Fibroblast of lung (primary cell): Measurements from ENCODE around the gene AATK. TPM values are rescaled to one million over a fixed set of nuclear protein-coding genes. Genes with fewer than 3 reads are reported as not detected.
A peak's percentile ranks its signal among the peaks of the same experiment; 100 is the strongest.

Source experiments
- DNase-seq, 2 donors: peaks; one replicate each; pipeline versions ENCODE4 v3.0.0 to v3.0.0-alpha.2; 2010; ENCODE audit warnings: low read depth in 2 of 2
- H2AFZ ChIP-seq: 2 replicates; pipeline ENCODE4 v1.5.1; 2012; ENCODE audit warnings: low read length, control low read depth, inconsistent platforms
- H3K27ac ChIP-seq: 2 replicates; pipeline ENCODE4 v1.5.1; 2011; ENCODE audit warnings: low read length, control low read depth; ENCODE audit not compliant: insufficient read depth
- H3K27me3 ChIP-seq: 2 replicates; pipeline ENCODE4 v1.5.1; 2011; ENCODE audit warnings: mild to moderate bottlenecking, low read length; ENCODE audit not compliant: control insufficient read depth, insufficient read depth
- H3K36me3 ChIP-seq: 2 replicates; pipeline ENCODE4 v1.5.1; 2011; ENCODE audit warnings: low read length; ENCODE audit not compliant: control insufficient read depth, insufficient read depth
- H3K4me1 ChIP-seq: 2 replicates; pipeline ENCODE4 v1.5.1; 2011; ENCODE audit warnings: low read length; ENCODE audit not compliant: control insufficient read depth, insufficient read depth; ENCODE audit errors: extremely low read depth
- H3K4me2 ChIP-seq: 2 replicates; pipeline ENCODE4 v1.5.1; 2011; ENCODE audit warnings: low read length, control low read depth; ENCODE audit not compliant: insufficient read depth; ENCODE audit errors: extremely low read depth
- H3K4me3 ChIP-seq, 4 experiments: fragments of 200-600 bp in 1 of 4; sonication (generic) in 1 of 4; replicated peaks in 1 of 4; 2 replicates each; pipeline ENCODE4 v1.5.1; 2011 to 2016; ENCODE audit warnings: low read length in 4 of 4, low read depth in 3 of 4, mild to moderate bottlenecking in 3 of 4, control low read depth in 2 of 4, inconsistent platforms in 1 of 4, mixed read lengths in 1 of 4; ENCODE audit not compliant: insufficient read depth in 1 of 4; ENCODE audit errors: control extremely low read depth in 1 of 4
- H3K79me2 ChIP-seq: 2 replicates; pipeline ENCODE4 v1.5.1; 2012; ENCODE audit warnings: mild to moderate bottlenecking, low read length, inconsistent platforms; ENCODE audit not compliant: control insufficient read depth, insufficient read depth
- H3K9ac ChIP-seq: 2 replicates; pipeline ENCODE4 v1.5.1; 2011; ENCODE audit warnings: mild to moderate bottlenecking, low read length, control low read depth; ENCODE audit not compliant: insufficient read depth
- H3K9me3 ChIP-seq: 2 replicates; pipeline ENCODE4 v1.5.1; 2012; ENCODE audit warnings: low read depth, low read length; ENCODE audit not compliant: control insufficient read depth, insufficient read depth
- H4K20me1 ChIP-seq: 2 replicates; pipeline ENCODE4 v1.5.1; 2011; ENCODE audit warnings: low read length; ENCODE audit not compliant: control insufficient read depth, insufficient read depth; ENCODE audit errors: extremely low read depth
- EZH2 ChIP-seq: IDR thresholded peaks from 2 replicates; pipeline ENCODE4 v1.5.1; 2012; ENCODE audit warnings: low read length, control low read depth, mild to moderate bottlenecking; ENCODE audit errors: missing control alignments
- polyA plus RNA-seq, 2 donors: library from polyadenylated mRNA; depleted of rRNA in 1 of 2; stranded (reverse) in 1 of 2; unstranded in 1 of 2; fragments of >200 nt; gene quantifications; 2 replicates each; pipeline ENCODE4 v1.2.1, GENCODE V29; 2011 to 2012; ENCODE audit warnings: missing spikeins in 1 of 2
- total RNA-seq: library from RNA; depleted of rRNA; stranded (reverse); fragments of >200 nt; gene quantifications from 2 replicates; pipeline ENCODE4 v1.2.1, GENCODE V29; 2014
- TF ChIP-seq, protein P1 (sequence below), 2 donors: IDR thresholded peaks in 1 of 2; conservative IDR thresholded peaks in 1 of 2; 1 replicate in 1 of 2; 2 replicates in 1 of 2; pipeline ENCODE4 v1.5.1; 2011 to 2012; ENCODE audit warnings: low read length in 2 of 2, control low read depth in 1 of 2, inconsistent platforms in 1 of 2, low read depth in 1 of 2, mild to moderate bottlenecking in 1 of 2

AATK gene
- total and polyA plus RNA-seq, 2 donors (not counting 1 experiment from before 2014, with no cell fraction given) = 0.16 to 0.50 TPM

DNA sequence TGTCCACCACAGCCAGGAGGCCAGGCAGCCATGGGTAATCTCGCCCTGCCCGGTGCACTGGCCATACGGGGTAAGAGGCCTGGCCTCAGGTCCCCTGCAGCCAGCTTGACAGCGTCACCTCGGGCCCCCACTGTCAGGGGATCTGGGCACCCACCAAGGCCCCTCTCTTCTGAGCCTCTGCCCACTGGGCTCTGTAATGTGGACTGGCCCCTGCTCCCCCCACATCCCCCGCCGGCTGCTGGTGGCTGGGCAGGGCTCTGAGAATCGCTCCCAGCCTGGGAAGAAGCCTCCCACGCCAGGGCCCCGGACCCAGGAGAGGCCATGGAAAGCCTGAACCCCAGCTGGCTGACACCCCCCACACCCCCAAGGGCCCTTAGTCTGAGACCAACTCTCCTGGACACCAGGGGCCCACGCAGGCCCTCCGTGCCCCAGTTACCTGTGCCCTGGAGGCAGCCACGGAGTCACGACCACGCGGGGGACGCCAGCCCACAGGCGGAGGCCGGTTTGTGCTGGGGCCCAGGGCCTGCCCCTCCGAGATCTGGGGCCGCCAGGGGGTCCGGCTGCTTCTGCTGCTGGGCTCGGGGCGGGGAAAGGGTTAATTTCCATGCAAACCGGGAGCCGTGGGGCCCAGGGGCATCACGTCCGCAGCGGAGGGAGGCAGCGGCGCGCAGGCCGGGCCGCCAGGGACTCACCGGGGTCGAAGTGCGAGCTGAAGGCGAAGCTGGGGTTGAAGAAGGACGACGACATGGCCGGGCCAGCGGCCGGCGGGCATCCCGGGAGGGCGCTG, 582 bp downstream of the AATK start, which contains the start of gene PVALEF:
Gene PVALEF (plus strand): TSS at position 262 of the 787 bp plus-strand sequence. CDS start 15,720 bp downstream, outside the sequence.
- TF ChIP-seq EZH2 = peak; percentile 63
- TF ChIP-seq, protein P1, sequence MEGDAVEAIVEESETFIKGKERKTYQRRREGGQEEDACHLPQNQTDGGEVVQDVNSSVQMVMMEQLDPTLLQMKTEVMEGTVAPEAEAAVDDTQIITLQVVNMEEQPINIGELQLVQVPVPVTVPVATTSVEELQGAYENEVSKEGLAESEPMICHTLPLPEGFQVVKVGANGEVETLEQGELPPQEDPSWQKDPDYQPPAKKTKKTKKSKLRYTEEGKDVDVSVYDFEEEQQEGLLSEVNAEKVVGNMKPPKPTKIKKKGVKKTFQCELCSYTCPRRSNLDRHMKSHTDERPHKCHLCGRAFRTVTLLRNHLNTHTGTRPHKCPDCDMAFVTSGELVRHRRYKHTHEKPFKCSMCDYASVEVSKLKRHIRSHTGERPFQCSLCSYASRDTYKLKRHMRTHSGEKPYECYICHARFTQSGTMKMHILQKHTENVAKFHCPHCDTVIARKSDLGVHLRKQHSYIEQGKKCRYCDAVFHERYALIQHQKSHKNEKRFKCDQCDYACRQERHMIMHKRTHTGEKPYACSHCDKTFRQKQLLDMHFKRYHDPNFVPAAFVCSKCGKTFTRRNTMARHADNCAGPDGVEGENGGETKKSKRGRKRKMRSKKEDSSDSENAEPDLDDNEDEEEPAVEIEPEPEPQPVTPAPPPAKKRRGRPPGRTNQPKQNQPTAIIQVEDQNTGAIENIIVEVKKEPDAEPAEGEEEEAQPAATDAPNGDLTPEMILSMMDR (conservative IDR thresholded peaks at IDR 0.05 in 1 of 2, IDR thresholded peaks at IDR 0.05 in 1 of 2; ENCODE audit: low read depth in 1 of 2, low read length in 2 of 2) = no peak
- no peak for DNase-seq
- no peak within 1 kb of the TSS for H3K27ac ChIP-seq
- H3K4me1 ChIP-seq = no peaks in the 10 kb centered on the region
- H4K20me1 ChIP-seq = no peaks in the 10 kb centered on the region
- H2AFZ ChIP-seq = no peak within 1 kb of the TSS
- H3K36me3 ChIP-seq = no peaks in the 10 kb centered on the region
- no peaks in the 10 kb centered on the region for H3K79me2 ChIP-seq
- H3K27me3 ChIP-seq = peaks cover 16% of the 10 kb centered on the region
- no peak within 1 kb of the TSS for H3K9ac ChIP-seq
- H3K4me3 ChIP-seq = no peak within 1 kb of the TSS
- H3K4me2 ChIP-seq = no peak within 1 kb of the TSS
- H3K9me3 ChIP-seq = no peaks in the 10 kb centered on the region

DNA sequence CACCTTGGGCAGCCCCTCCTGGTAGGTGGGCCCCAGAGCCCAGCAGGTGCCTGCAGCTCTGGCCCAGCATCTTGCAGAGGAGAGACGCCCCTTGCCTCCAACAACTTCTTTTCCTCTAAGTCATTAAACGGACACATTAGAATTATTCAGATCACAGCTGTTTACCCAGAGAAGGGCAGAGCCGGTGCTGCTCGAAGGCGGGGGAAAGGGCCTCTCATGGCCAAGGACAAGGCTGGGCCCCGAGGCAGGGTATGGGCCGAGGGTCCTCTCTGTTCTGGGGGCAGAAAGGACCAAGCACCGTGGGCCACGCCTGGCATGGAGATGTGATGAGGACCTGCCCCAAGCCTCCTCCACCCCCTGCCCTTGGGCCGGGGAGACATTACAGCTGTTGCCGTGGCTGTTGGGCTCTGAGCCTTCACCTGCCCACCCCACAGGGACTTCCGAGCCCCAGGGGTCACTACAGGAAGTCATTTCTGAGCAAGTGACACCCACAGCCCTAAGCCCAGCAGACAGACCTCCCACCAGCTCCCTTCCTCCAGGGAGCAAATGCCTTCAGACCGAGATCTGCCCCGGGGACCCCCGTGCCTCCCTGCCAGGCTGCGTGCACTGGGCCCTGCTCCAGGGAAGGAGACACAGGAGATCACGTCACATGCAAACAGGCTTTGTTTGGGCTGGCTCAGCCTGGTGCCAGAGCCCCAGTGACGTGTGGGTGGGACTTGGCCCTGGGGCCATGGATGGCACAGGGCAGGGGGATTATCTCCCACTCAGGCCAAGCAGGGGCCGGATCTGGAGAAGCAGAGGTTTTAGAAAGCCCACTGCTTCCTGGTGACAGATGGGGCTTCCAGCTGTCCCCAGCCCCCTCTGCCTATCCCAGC, 1.4 kb downstream of the AATK start:
- Histone ChIP-seq H3K9ac (no peak overlapping the region), H3K9me3 (no peaks in the 10 kb centered on the region), H2AFZ (no peak overlapping the region), H3K27ac (no peak overlapping the region), H4K20me1 (no peaks in the 10 kb centered on the region), H3K4me3 (no peak overlapping the region), H3K36me3 (no peaks in the 10 kb centered on the region), H3K4me2 (no peak overlapping the region), H3K79me2 (no peaks in the 10 kb centered on the region), H3K4me1 (no peaks in the 10 kb centered on the region), H3K27me3 (peaks cover 16% of the 10 kb centered on the region)
- DNase-seq = no peak
- TF ChIP-seq EZH2 = no peak
- TF ChIP-seq, protein P1 (conservative IDR thresholded peaks at IDR 0.05 in 1 of 2, IDR thresholded peaks at IDR 0.05 in 1 of 2; ENCODE audit: low read depth in 1 of 2, low read length in 2 of 2) = no peak
